Skeletal muscle cell (primary cell): ENCODE measurements around the gene ANKS4B.
"Not testable (repeated sequence)": the region's sequence is repeated elsewhere in the genome, so short reads cannot be mapped to it uniquely, and the experiment has no call there.

Experiments used
- DNase-seq: peaks from one replicate; pipeline ENCODE4 v3.0.0-alpha.2; 2010; ENCODE audit warnings: low read depth
- H3K4me3 ChIP-seq: 2 replicates; pipeline ENCODE4 v1.5.1; 2011; ENCODE audit warnings: low read depth, mild to moderate bottlenecking, control low read depth, low read length, moderate library complexity

The ANKS4B gene

GRCh38 chr16:21233521-21234150 lies at the start of gene ANKS4B:
Gene ANKS4B, plus strand, starts transcription at chr16:21233699. Its CDS starts 39 bp downstream, at chr16:21233738.
- H3K4me3 ChIP-seq = no peak within 1 kb of the TSS
- no peak for DNase-seq

- DNase-seq = no peak
- H3K4me3 ChIP-seq = no peak overlapping the region
These were observed 49.5 kb upstream of the ANKS4B start for GRCh38 chr16:21183995-21184394.

- no peak for DNase-seq
- H3K4me3 ChIP-seq = no peak overlapping the region
These were observed 48.7 kb upstream of the ANKS4B start for GRCh38 chr16:21184834-21185233.

- no peak for DNase-seq
- no peak overlapping the region for H3K4me3 ChIP-seq
These were observed 47.7 kb upstream of the ANKS4B start for GRCh38 chr16:21185659-21186325.

GRCh38 chr16:21186326-21186691 lies 47.2 kb upstream of the ANKS4B start:
- H3K4me3 ChIP-seq = no peak overlapping the region
- no peak for DNase-seq

- H3K4me3 ChIP-seq = no peak overlapping the region
- no peak for DNase-seq
These were observed 44.2 kb upstream of the ANKS4B start for GRCh38 chr16:21189311-21189710.

GRCh38 chr16:21190013-21190412 lies 43.5 kb upstream of the ANKS4B start:
- no peak overlapping the region for H3K4me3 ChIP-seq
- no peak for DNase-seq

GRCh38 chr16:21190599-21190998 lies 42.9 kb upstream of the ANKS4B start:
- no peak overlapping the region for H3K4me3 ChIP-seq
- DNase-seq = no peak

- H3K4me3 ChIP-seq = no peak overlapping the region
- no peak for DNase-seq
These were observed 40.5 kb upstream of the ANKS4B start for GRCh38 chr16:21192991-21193390.

GRCh38 chr16:21194771-21195301 lies 38.7 kb upstream of the ANKS4B start:
- H3K4me3 ChIP-seq = no peak overlapping the region
- no peak for DNase-seq

- not testable (repeated sequence) for DNase-seq, H3K4me3 ChIP-seq
These were observed 38.2 kb upstream of the ANKS4B start for GRCh38 chr16:21195330-21195729.

GRCh38 chr16:21197112-21197511 lies 36.4 kb upstream of the ANKS4B start:
- no peak for DNase-seq

GRCh38 chr16:21197621-21198020 lies 35.9 kb upstream of the ANKS4B start:
- no peak overlapping the region for H3K4me3 ChIP-seq
- DNase-seq = no peak

More at GRCh38 chr16:21197112-21197511, 36.4 kb upstream of the ANKS4B start:
- H3K4me3 ChIP-seq = no peak overlapping the region

GRCh38 chr16:21199607-21200218 lies 33.8 kb upstream of the ANKS4B start:
- H3K4me3 ChIP-seq = no peak overlapping the region
- no peak for DNase-seq

- no peak overlapping the region for H3K4me3 ChIP-seq
- DNase-seq = no peak
These were observed 30.2 kb upstream of the ANKS4B start for GRCh38 chr16:21203155-21203797.

GRCh38 chr16:21205303-21205702 lies 28.2 kb upstream of the ANKS4B start:
- no peak overlapping the region for H3K4me3 ChIP-seq
- DNase-seq = no peak

GRCh38 chr16:21206550-21206949 lies 26.9 kb upstream of the ANKS4B start:
- H3K4me3 ChIP-seq = no peak overlapping the region
- DNase-seq = no peak

GRCh38 chr16:21208446-21209230 lies 24.9 kb upstream of the ANKS4B start:
- H3K4me3 ChIP-seq = no peak overlapping the region
- DNase-seq = no peak

- H3K4me3 ChIP-seq = no peak within 1 kb of the TSS
- no peak for DNase-seq
These were observed 22.0 kb upstream of the ANKS4B start, which contains the start of gene ZP2 for GRCh38 chr16:21211486-21211885. Gene ZP2, minus strand, starts transcription at chr16:21211574. Its CDS starts 27 bp downstream, at chr16:21211547.
